Mesenchymal stem cell (in vitro differentiated cells and primary cell): ENCODE measurements around the gene ANKS4B.

Source experiments
- DNase-seq: peaks from one replicate; pipeline ENCODE4 v3.0.0-alpha.2; 2013
- H2AFZ ChIP-seq: one replicate; pipeline ENCODE4 v1.6.1; 2013; ENCODE audit warnings: low read depth, mild to moderate bottlenecking, control low read depth, inconsistent platforms, low read length, moderate library complexity
- H2AK5ac ChIP-seq: 2 replicates; pipeline ENCODE4 v1.6.1; 2013; ENCODE audit warnings: low read length, moderate library complexity, mild to moderate bottlenecking, inconsistent platforms; ENCODE audit not compliant: severe bottlenecking
- H2BK120ac ChIP-seq: one replicate; pipeline ENCODE4 v1.6.1; 2013; ENCODE audit warnings: low read depth, mild to moderate bottlenecking, inconsistent platforms, low read length, moderate library complexity
- H2BK12ac ChIP-seq, 2 experiments: one replicate each; pipeline ENCODE4 v1.6.1; 2013; ENCODE audit warnings: inconsistent platforms in 2 of 2, low read length in 2 of 2, mild to moderate bottlenecking in 2 of 2, moderate library complexity in 2 of 2, control low read depth in 1 of 2
- H2BK15ac ChIP-seq: one replicate; pipeline ENCODE4 v1.6.1; 2013; ENCODE audit warnings: mild to moderate bottlenecking, low read depth, inconsistent platforms; ENCODE audit not compliant: poor library complexity, severe bottlenecking
- H2BK5ac ChIP-seq: 2 replicates; pipeline ENCODE4 v1.6.1; 2013; ENCODE audit warnings: low read depth, mild to moderate bottlenecking, low read length, control low read depth, inconsistent platforms; ENCODE audit not compliant: poor library complexity, severe bottlenecking
- H3K14ac ChIP-seq, 2 experiments: one replicate each; pipeline ENCODE4 v1.6.1; 2013; ENCODE audit warnings: inconsistent platforms in 2 of 2, low read length in 2 of 2, control low read depth in 1 of 2, mild to moderate bottlenecking in 1 of 2, moderate library complexity in 1 of 2
- H3K18ac ChIP-seq, 2 experiments: one replicate each; pipeline ENCODE4 v1.6.1; 2013; ENCODE audit warnings: inconsistent platforms in 2 of 2, low read length in 2 of 2, control low read depth in 1 of 2, low read depth in 1 of 2, mild to moderate bottlenecking in 1 of 2
- H3K23ac ChIP-seq, 2 experiments: one replicate each; pipeline ENCODE4 v1.6.1; 2013; ENCODE audit warnings: inconsistent platforms in 2 of 2, low read length in 2 of 2, mild to moderate bottlenecking in 2 of 2, moderate library complexity in 2 of 2, control low read depth in 1 of 2
- H3K27ac ChIP-seq: 2 replicates; pipeline ENCODE4 v1.5.1; 2013; ENCODE audit warnings: mild to moderate bottlenecking, moderate library complexity, low read length, control low read depth, inconsistent platforms; ENCODE audit not compliant: poor library complexity, severe bottlenecking
- H3K27me3 ChIP-seq, 2 experiments: 2 replicates each; pipeline versions ENCODE4 v1.6.1 to v1.7.0; 2013; ENCODE audit warnings: low read length in 2 of 2, mild to moderate bottlenecking in 2 of 2, moderate library complexity in 2 of 2, control low read depth in 1 of 2, inconsistent platforms in 1 of 2; ENCODE audit not compliant: control insufficient read depth in 1 of 2, insufficient read depth in 1 of 2
- H3K36me3 ChIP-seq, 2 experiments: 2 replicates each; pipeline versions ENCODE4 v1.6.1 to v1.7.0; 2013; ENCODE audit warnings: low read length in 2 of 2, control low read depth in 1 of 2, inconsistent platforms in 1 of 2, low read depth in 1 of 2, mild to moderate bottlenecking in 1 of 2; ENCODE audit not compliant: insufficient read depth in 2 of 2, control insufficient read depth in 1 of 2
- H3K4ac ChIP-seq, 2 experiments: one replicate each; pipeline ENCODE4 v1.6.1; 2013; ENCODE audit warnings: inconsistent platforms in 2 of 2, low read length in 2 of 2, mild to moderate bottlenecking in 2 of 2, moderate library complexity in 2 of 2, control low read depth in 1 of 2, low read depth in 1 of 2
- H3K4me1 ChIP-seq: 2 replicates; pipeline ENCODE4 v1.6.1; 2013; ENCODE audit warnings: low read depth, low read length, control low read depth; ENCODE audit not compliant: control insufficient read depth, insufficient read depth
- H3K4me2 ChIP-seq: 2 replicates; pipeline ENCODE4 v1.6.1; 2013; ENCODE audit warnings: low read length, mild to moderate bottlenecking, inconsistent platforms; ENCODE audit not compliant: poor library complexity, severe bottlenecking
- H3K4me3 ChIP-seq, 2 experiments: 2 replicates each; pipeline versions ENCODE4 v1.5.1 to v1.7.0; 2013; ENCODE audit warnings: low read length in 2 of 2, mild to moderate bottlenecking in 2 of 2, control low read depth in 1 of 2, low read depth in 1 of 2; ENCODE audit not compliant: insufficient read depth in 1 of 2
- H3K79me1 ChIP-seq: replicated peaks from 2 replicates; pipeline ENCODE4 v1.6.1; 2013; ENCODE audit warnings: mild to moderate bottlenecking, control low read depth, low read length, inconsistent platforms; ENCODE audit not compliant: poor library complexity, severe bottlenecking
- H3K9ac ChIP-seq: 2 replicates; pipeline ENCODE4 v1.7.0; 2013; ENCODE audit warnings: mild to moderate bottlenecking, low read length, moderate library complexity
- H3K9me3 ChIP-seq: 2 replicates; pipeline ENCODE4 v1.7.0; 2013; ENCODE audit warnings: mild to moderate bottlenecking, low read length; ENCODE audit not compliant: control insufficient read depth
- H4K8ac ChIP-seq: one replicate; pipeline ENCODE4 v1.6.1; 2013; ENCODE audit warnings: inconsistent platforms, mild to moderate bottlenecking, low read length, moderate library complexity
- H4K91ac ChIP-seq: one replicate; pipeline ENCODE4 v1.6.1; 2013; ENCODE audit warnings: mild to moderate bottlenecking, low read length, inconsistent platforms
- WGBS: methylation state at CpG from one replicate; pipeline ENCODE4 v1.1.7; 2013; ENCODE audit warnings: mixed read lengths; 5-methylcytosine and 5-hydroxymethylcytosine counted together

ANKS4B gene

DNA sequence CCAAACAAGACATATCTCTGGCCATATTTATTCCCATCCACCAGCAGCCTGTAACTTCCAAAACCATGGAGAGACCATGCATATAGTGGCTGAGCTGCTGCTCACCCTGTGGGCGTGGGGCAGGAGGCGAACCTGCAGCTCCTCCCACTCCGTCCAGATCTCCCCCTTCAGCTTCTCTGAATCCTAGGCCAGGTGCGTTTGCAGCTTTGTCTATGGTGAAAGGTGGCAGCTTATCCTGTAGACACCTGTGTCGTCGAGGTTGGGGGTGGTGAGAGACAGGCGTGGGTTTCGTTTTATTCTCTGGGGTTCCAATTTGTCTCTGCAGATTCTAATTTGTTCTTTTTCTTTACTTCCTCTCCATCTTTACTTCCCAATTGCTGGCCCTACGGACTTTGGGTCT lies 9.7 kb upstream of the ANKS4B start:
- 86% methylated on average over 3 of the region's 9 CpGs for WGBS

GRCh38 chr16:21224800-21225199 lies 8.7 kb upstream of the ANKS4B start:
- WGBS = 95% methylated on average over 2 of the region's 2 CpGs
- Histone ChIP-seq H4K91ac (no peak overlapping the region), H3K9ac (no peak overlapping the region)

More for the DNA sequence above, 9.7 kb upstream of the ANKS4B start:
- H3K27me3 ChIP-seq = peaks cover 4 to 38% of the 10 kb centered on the region in 2 experiments
- no peaks in the 10 kb centered on the region for H3K4me1 ChIP-seq
- no peak overlapping the region for H3K4ac ChIP-seq
- H4K8ac ChIP-seq = no peak overlapping the region
- no peak overlapping the region for H4K91ac ChIP-seq
- H2BK120ac ChIP-seq = no peak overlapping the region
- no peak overlapping the region for H3K4me3 ChIP-seq
- no peaks in the 10 kb centered on the region for H3K79me1 ChIP-seq
- H3K18ac ChIP-seq = no peak overlapping the region
- no peak overlapping the region for H3K23ac ChIP-seq
- no peaks in the 10 kb centered on the region for H3K36me3 ChIP-seq
- no peak overlapping the region for H2AK5ac ChIP-seq
- no peak overlapping the region for H3K14ac ChIP-seq
- DNase-seq = no peak
- H3K27ac ChIP-seq = no peak overlapping the region
- H3K9ac ChIP-seq = no peak overlapping the region
- no peak overlapping the region for H2AFZ ChIP-seq
- H3K4me2 ChIP-seq = no peak overlapping the region
- H2BK5ac ChIP-seq = no peak overlapping the region
- peaks cover 3% of the 10 kb centered on the region for H3K9me3 ChIP-seq
- no peak overlapping the region for H2BK15ac ChIP-seq
- H2BK12ac ChIP-seq = no peak overlapping the region

DNA sequence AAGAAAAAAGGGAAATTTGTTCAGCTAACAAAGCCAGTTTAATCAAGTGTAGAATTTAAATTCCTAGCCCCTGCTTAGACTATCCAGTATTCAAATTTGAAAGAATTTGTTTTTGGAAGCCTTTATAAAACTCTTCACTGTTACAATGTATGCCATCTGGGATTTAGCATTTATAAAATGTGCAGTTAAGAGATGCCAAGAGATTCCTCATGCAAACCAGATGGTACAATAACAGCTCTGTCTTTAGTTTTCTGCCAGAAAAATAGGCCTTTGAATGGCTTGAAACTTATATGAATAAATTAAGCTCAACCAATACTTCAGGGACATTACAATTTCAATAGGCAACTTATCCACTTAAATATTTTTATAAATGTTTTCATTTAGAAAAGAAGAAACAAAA lies 6.8 kb upstream of the ANKS4B start:
- H3K27ac ChIP-seq = no peak overlapping the region
- H3K9me3 ChIP-seq = no peaks in the 10 kb centered on the region
- no peak overlapping the region for H2AFZ ChIP-seq
- H3K4me3 ChIP-seq = no peak overlapping the region
- H3K9ac ChIP-seq = no peak overlapping the region
- no peaks in the 10 kb centered on the region for H3K79me1 ChIP-seq
- no peak overlapping the region for H2BK5ac ChIP-seq
- no peak overlapping the region for H4K8ac ChIP-seq
- no peaks in the 10 kb centered on the region for H3K4me1 ChIP-seq
- no peak overlapping the region for H3K4ac ChIP-seq
- no peak overlapping the region for H3K4me2 ChIP-seq
- no peak for DNase-seq
- H3K27me3 ChIP-seq = peaks cover 4 to 31% of the 10 kb centered on the region in 2 experiments
- H2BK15ac ChIP-seq = no peak overlapping the region
- no peak overlapping the region for H4K91ac ChIP-seq
- no peak overlapping the region for H2BK120ac ChIP-seq
- no peak overlapping the region for H2AK5ac ChIP-seq
- no peak overlapping the region for H3K14ac ChIP-seq
- H3K23ac ChIP-seq = no peak overlapping the region
- H3K36me3 ChIP-seq = no peaks in the 10 kb centered on the region
- H3K18ac ChIP-seq = no peak overlapping the region
- no peak overlapping the region for H2BK12ac ChIP-seq

More at GRCh38 chr16:21224800-21225199, 8.7 kb upstream of the ANKS4B start:
- Histone ChIP-seq H3K4ac (no peak overlapping the region), H3K23ac (no peak overlapping the region), H2AFZ (no peak overlapping the region), H2BK5ac (no peak overlapping the region), H3K4me2 (no peak overlapping the region), H4K8ac (no peak overlapping the region), H3K4me1 (no peaks in the 10 kb centered on the region), H3K14ac (no peak overlapping the region), H3K9me3 (peaks cover 3% of the 10 kb centered on the region), H3K36me3 (no peaks in the 10 kb centered on the region), H3K79me1 (no peaks in the 10 kb centered on the region), H2BK120ac (no peak overlapping the region), H3K27me3 (peaks cover 4 to 33% of the 10 kb centered on the region in 2 experiments), H2AK5ac (no peak overlapping the region), H3K4me3 (no peak overlapping the region), H3K27ac (no peak overlapping the region), H2BK12ac (no peak overlapping the region), H3K18ac (no peak overlapping the region), H2BK15ac (no peak overlapping the region)
- DNase-seq = no peak

GRCh38 chr16:21227866-21228265 lies 5.6 kb upstream of the ANKS4B start:
- no peak overlapping the region for H3K4ac ChIP-seq
- H2BK15ac ChIP-seq = no peak overlapping the region
- no peak overlapping the region for H4K91ac ChIP-seq
- no peaks in the 10 kb centered on the region for H3K36me3 ChIP-seq
- no peak overlapping the region for H3K4me3 ChIP-seq
- H2BK5ac ChIP-seq = no peak overlapping the region
- no peaks in the 10 kb centered on the region for H3K4me1 ChIP-seq
- no peak overlapping the region for H3K18ac ChIP-seq
- no peak overlapping the region for H2AK5ac ChIP-seq
- no peak overlapping the region for H2AFZ ChIP-seq
- no peaks in the 10 kb centered on the region for H3K79me1 ChIP-seq
- H2BK12ac ChIP-seq = no peak overlapping the region
- H2BK120ac ChIP-seq = no peak overlapping the region
- H3K9ac ChIP-seq = no peak overlapping the region
- DNase-seq = no peak
- H3K4me2 ChIP-seq = no peak overlapping the region
- H3K14ac ChIP-seq = no peak overlapping the region
- no peak overlapping the region for H3K27ac ChIP-seq
- no peaks in the 10 kb centered on the region for H3K9me3 ChIP-seq
- no peak overlapping the region for H4K8ac ChIP-seq
- H3K23ac ChIP-seq = no peak overlapping the region
- H3K27me3 ChIP-seq = peaks cover 4 to 28% of the 10 kb centered on the region in 2 experiments
